ENCODE measurements around the gene G6PD.
"Not testable (repeated sequence)": the region's sequence is repeated elsewhere in the genome, so short reads cannot be mapped to it uniquely, and the experiment has no call there.

G6PD gene

GRCh38 chrX:154542723-154543424 lies 3.8 kb downstream of the G6PD start:
- DNase-seq, result no peak

DNA sequence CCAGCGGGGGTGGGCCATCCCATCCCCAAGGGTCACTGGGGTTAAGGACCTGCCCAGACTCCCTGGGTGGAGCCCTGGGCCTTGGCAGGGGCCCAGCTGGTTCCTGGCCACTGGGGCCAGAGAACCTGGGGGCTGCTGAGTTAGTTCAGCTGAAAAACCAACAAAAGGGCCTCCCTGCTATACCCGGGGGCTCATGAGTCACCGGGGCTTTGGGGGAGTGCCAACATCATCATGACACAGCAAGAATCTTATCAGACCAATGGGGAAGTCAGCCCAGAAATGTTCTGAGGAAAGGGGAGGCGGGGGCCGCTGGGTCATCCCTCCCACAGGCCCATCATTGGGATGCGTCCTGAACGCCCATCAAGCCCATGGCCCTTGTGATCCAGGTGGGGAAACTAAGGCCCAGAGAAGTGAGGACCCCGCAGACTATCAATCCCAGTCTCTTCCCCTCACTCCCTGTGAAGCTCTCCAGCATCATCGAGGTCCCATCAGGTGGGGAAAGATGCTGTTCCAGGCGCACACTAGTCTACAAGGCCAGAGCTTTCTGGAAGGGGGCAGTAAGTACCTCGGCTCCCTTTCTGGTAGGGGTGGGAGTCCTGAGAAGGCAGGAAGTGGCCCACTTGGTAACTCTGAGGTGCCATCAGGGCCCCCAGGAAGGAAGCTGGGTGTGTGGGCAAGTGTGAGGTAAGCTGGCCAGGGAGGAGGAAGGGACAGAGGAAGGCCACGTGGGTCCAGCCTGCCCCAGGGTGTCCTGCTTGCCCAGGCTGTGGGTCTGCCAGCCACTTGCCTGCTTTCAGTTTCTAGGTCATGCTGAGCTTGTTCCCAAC lies 4.5 kb downstream of the G6PD start:
- peak; percentile 96 for DNase-seq

DNA sequence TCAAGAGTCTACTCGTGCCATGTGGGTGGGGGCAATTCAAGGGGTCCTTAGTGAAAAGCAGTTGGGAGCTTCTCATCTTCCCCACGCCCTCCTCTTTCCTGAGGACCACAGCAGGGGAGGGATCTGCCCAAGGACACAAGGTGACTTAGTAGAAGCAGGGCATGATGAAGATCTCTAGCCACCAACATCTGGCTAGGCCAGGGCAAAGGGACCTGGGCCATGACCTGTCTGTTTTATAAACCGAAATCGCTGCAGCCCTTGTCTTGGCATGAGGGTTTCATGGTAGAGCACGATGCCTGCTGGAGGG lies 5.1 kb downstream of the G6PD start:
- no peak for DNase-seq

GRCh38 chrX:154540897-154541535 lies 5.6 kb downstream of the G6PD start:
- DNase-seq, result no peak

DNA sequence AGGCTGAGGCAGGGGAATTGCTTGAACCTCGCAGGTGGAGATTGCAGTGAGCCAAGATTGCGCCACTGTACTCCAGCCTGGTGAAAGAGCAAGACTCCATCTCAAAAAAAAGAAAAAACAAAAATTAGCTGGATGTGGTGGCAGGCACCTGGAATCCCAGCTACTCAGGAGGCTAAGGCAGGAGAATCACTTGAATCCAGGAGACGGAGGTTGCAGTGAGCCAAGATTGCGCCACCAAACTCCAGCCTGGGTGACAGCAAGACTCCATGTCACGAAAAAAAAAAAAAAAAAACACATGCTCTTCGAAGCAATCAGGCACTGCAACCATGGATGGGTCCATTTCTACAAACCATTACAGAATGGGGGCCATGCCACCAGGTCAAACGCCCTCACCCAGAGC lies 6.3 kb downstream of the G6PD start:
- DNase-seq, result not testable (repeated sequence)

DNA sequence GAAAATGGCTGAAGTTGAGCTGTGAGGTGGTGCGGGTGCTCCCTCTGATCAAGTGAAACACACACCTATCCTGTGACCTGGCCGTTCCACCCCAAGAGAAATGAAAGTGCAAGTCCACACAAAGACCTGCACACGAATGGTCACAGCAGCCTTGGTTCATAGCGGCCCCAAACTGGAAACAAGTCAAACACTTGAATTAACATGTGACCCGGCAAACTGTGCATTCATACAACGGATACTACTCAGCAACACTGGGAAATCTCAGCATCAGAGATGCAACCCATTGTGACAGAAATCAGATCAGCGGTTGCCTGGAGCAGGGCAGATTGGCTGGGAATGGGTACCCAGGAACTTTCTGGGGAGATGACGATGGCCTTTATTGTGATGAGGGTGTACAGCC lies 7.6 kb downstream of the G6PD start:
- no peak for DNase-seq

GRCh38 chrX:154535892-154536291 lies 10.8 kb downstream of the G6PD start:
- DNase-seq, result no peak

- DNase-seq, result peak; percentile 78
Measured at GRCh38 chrX:154534526-154535322, 11.9 kb downstream of the G6PD start.

DNA sequence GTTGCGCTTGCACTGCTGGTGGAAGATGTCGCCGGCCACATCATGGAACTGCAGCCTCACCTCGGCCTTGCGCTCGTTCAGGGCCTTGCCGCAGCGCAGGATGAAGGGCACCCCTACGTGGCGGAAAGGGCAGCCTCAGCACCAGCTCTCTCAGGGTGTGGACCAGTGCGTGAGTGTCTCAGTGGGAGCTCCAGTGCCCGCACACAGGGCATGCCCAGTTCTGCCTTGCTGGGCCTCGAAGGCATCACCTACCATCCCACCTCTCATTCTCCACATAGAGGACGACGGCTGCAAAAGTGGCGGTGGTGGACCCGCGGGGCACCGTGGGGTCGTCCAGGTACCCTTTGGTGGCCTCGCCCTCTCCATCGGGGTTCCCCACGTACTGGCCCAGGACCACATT lies 14.0 kb downstream of the G6PD start:
- no peak for DNase-seq

- DNase-seq, result peak; percentile 28
Measured at GRCh38 chrX:154531626-154532025, 15.0 kb downstream of the G6PD start.

DNA sequence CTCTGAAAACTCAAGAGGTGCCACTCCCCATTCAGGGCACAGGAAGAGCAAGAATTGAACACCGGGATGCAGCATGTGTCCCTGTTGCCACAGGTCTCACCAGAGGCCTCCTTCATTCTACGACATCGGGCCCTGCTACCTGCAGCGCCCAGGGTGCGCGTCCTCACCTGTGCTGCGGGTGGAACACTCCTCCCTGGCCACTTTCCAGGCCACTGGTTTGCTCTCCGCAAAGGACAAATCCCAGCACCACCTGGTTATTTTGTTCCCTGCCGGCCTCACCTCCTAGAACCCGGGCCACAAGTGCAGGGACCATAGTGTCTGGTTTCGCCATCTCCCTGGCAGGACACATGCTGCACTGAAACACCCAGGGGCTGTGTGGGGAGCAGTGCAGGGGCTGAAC lies 16.4 kb downstream of the G6PD start:
- DNase-seq, result no peak

- no peak for DNase-seq
Measured at GRCh38 chrX:154529206-154529612, 17.4 kb downstream of the G6PD start.

GRCh38 chrX:154526901-154527675 lies 19.6 kb downstream of the G6PD start:
- peak; percentile 75 for DNase-seq

- DNase-seq, result no peak
Measured at GRCh38 chrX:154525606-154526490, 20.8 kb downstream of the G6PD start.

- DNase-seq, result no peak
Measured at GRCh38 chrX:154519389-154519788, 27.3 kb downstream of the G6PD start.

- DNase-seq, result no peak
Measured at GRCh38 chrX:154517101-154517781, 29.4 kb downstream of the G6PD start.

DNA sequence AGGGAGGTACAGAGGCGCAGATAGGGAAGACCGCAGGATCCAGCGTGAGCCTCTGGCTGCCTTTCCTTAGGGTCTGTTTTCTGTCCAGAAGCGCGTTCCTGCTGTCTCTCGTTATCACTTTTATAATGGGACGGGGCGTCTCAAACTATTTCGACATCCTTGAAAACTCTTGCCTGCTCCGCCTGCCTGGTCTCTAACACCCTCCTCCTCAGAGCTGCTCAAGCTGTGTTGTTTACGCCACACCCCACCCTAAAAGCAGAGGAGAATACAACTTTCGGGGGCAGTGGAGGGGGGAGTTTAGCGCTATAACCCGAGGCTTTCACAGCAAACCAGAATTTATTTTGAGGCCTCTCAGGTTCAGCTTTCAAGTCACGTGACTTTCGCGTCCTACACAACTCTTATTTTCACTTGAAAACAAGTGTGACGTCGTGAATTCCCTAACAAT lies 30.0 kb downstream of the G6PD start:
- peak; percentile 36 for DNase-seq

DNA sequence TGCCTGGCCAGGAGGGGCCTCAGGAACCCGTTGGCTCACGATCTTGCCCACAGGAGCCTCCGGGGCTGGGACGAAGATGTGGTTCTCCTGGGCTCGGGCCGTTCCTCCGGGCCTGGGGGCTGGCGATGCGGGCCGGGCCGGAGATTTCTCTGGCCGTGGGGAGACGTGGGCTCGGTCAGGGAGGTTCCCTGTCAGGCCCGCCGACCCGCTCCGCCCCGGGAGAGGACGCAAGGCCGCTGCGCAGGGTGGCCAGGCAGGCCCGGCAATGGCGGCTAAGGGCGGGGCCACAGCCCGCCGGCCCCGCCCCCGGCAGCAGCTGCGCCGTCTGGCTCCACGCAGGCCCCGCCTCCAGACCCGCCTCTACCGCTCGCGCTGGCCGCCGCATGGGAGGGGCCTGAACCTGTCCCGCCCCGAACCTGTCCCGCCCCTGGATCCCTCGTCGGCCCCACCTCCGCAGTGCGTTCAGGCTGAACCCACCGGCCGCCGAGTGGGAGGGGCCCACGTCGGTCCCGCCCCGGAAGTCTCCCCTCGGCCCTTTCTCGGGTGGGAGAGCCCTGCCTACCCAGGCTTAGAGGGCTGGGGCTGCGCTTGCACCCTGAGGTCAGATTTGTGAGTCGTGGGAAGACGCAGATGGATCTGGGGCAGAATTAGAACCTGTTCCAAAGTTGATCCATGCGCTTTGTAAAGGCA lies 30.5 kb downstream of the G6PD start, which contains the start of gene FAM3A:
TSS of gene FAM3A (minus strand) at position 267 of the 690 bp plus-strand sequence. CDS start 460 bp downstream, outside the sequence.
- DNase-seq, result peak; percentile 88

- no peak for DNase-seq
Measured at GRCh38 chrX:154515090-154515965, 31.3 kb downstream of the G6PD start.

Measured in fibroblast of skin of right biceps (primary cell).